ENCODE data around the gene GRAMD1A. TPM values are rescaled to one million over a fixed set of nuclear protein-coding genes. Genes with fewer than 3 reads are reported as not detected.

Gene GRAMD1A
- total RNA-seq, 1 experiment from 2014 or later, result 75.4 TPM

- ATAC-seq, result no peak
- BruUV-seq (replicated peaks), result no TSS peak
- H3K27me3 ChIP-seq (ENCODE audit: insufficient read depth, low read length), result no peaks in the 10 kb centered on the region
- no peak overlapping the region for H3K4me3 ChIP-seq (replicated peaks in 1 of 2; ENCODE audit: low read depth in 1 of 2, low read length in 2 of 2)
- intact Hi-C loops (cut with micrococcal nuclease), result no loop called here
- H3K9ac ChIP-seq (ENCODE audit: low read length), result no peak overlapping the region
- H2AFZ ChIP-seq (ENCODE audit: low read depth, low read length, poor library complexity, severe bottlenecking), result no peak overlapping the region
- no peak for TF ChIP-seq CBX3 (IDR thresholded peaks at IDR 0.05; ENCODE audit: low read depth)
- TF ChIP-seq ZFX (IDR thresholded peaks at IDR 0.05), result no peak
- no peak for TF ChIP-seq EZH2phosphoT487 (IDR thresholded peaks at IDR 0.05; ENCODE audit: borderline replicate concordance)
- RAD21 ChIA-PET (ENCODE audit: low non-redundant PET in 1 of 2, low total read pairs in 2 of 2, uncharacterized antibody in 2 of 2, unreplicated experiment in 2 of 2), result no interaction called here
- H3K79me2 ChIP-seq (ENCODE audit: insufficient read depth, low read length), result no peaks in the 10 kb centered on the region
- POLR2A ChIA-PET, result interaction anchor here (1.7 kb wide), 1 partner anchor 12 kb away, joined by 5 read pairs; no protein-coding TSS in a partner anchor
- CTCF ChIA-PET, result interaction anchor here (1.6 to 3.3 kb wide), 4 partner anchors 11 to 87 kb away, joined by 3 to 25 read pairs (median 20); no protein-coding TSS in a partner anchor
- no peak for DNase-seq (ENCODE audit: low read depth, low spot score)
- H3K27ac ChIP-seq (ENCODE audit: low read depth, low read length), result no peak overlapping the region
- H3K4me2 ChIP-seq (ENCODE audit: low read length), result no peak overlapping the region
- H3K9me2 ChIP-seq (ENCODE audit: insufficient read depth), result no peaks in the 10 kb centered on the region
- H4K20me1 ChIP-seq (ENCODE audit: insufficient read depth), result no peaks in the 10 kb centered on the region
- H3K9me3 ChIP-seq (ENCODE audit: control insufficient read depth in 1 of 2, insufficient read depth in 1 of 2, low read depth in 1 of 2, low read length in 2 of 2), result no peaks in the 10 kb centered on the region
- H3K36me3 ChIP-seq (ENCODE audit: control insufficient read depth in 1 of 2, insufficient read depth in 2 of 2, low read length in 2 of 2), result no peaks in the 10 kb centered on the region
- peaks cover 0 to 8% of the 10 kb centered on the region in 2 experiments; a peak in 2 of 4 replicates for H3K4me1 ChIP-seq (ENCODE audit: control insufficient read depth in 1 of 2, insufficient read depth in 2 of 2, low read length in 2 of 2)
Measured at GRCh38 chr19:35054626-35055025, 54.5 kb downstream of the GRAMD1A start.

- no peak overlapping the region for H3K9ac ChIP-seq (ENCODE audit: low read length)
Measured at GRCh38 chr19:35055715-35056179, 55.6 kb downstream of the GRAMD1A start.

More at GRCh38 chr19:35055715-35056179, 55.6 kb downstream of the GRAMD1A start:
- POLR2A ChIA-PET, result interaction anchor here (0.7 to 1.7 kb wide), 3 partner anchors 11 to 501 kb away, joined by 3 to 5 read pairs (median 5); no protein-coding TSS in a partner anchor
- RAD21 ChIA-PET (ENCODE audit: low non-redundant PET in 1 of 2, low total read pairs in 2 of 2, uncharacterized antibody in 2 of 2, unreplicated experiment in 2 of 2), result no interaction called here
- CTCF ChIA-PET, result interaction anchor here (0.6 to 3.3 kb wide), 11 partner anchors 9 to 98 kb away, joined by 3 to 25 read pairs (median 5); partner anchors contain the start of gene FXYD5
- Histone ChIP-seq H3K27ac (ENCODE audit: low read depth, low read length) (no peak overlapping the region), H3K9me2 (ENCODE audit: insufficient read depth) (no peaks in the 10 kb centered on the region), H2AFZ (ENCODE audit: low read depth, low read length, poor library complexity, severe bottlenecking) (no peak overlapping the region), H3K9me3 (ENCODE audit: control insufficient read depth in 1 of 2, insufficient read depth in 1 of 2, low read depth in 1 of 2, low read length in 2 of 2) (no peaks in the 10 kb centered on the region), H3K4me3 (replicated peaks in 1 of 2; ENCODE audit: low read depth in 1 of 2, low read length in 2 of 2) (no peak overlapping the region), H3K79me2 (ENCODE audit: insufficient read depth, low read length) (no peaks in the 10 kb centered on the region), H4K20me1 (ENCODE audit: insufficient read depth) (no peaks in the 10 kb centered on the region), H3K4me2 (ENCODE audit: low read length) (no peak overlapping the region), H3K27me3 (ENCODE audit: insufficient read depth, low read length) (no peaks in the 10 kb centered on the region), H3K4me1 (ENCODE audit: control insufficient read depth in 1 of 2, insufficient read depth in 2 of 2, low read length in 2 of 2) (peaks cover 0 to 8% of the 10 kb centered on the region in 2 experiments; a peak in 2 of 4 replicates), H3K36me3 (ENCODE audit: control insufficient read depth in 1 of 2, insufficient read depth in 2 of 2, low read length in 2 of 2) (no peaks in the 10 kb centered on the region)
- ATAC-seq (peak; percentile 99), DNase-seq (ENCODE audit: low read depth, low spot score) (no peak)
- intact Hi-C loops (cut with micrococcal nuclease), result no loop called here
- peak; percentile 69 to 88 (median 71) for TF ChIP-seq CTCF (IDR thresholded peaks at IDR 0.05 in 2 of 3, conservative IDR thresholded peaks at IDR 0.05 in 1 of 3; ENCODE audit: borderline replicate concordance in 1 of 3, insufficient read depth in 1 of 3, low read depth in 2 of 3, low read length in 2 of 3)
- peak; percentile 70 for TF ChIP-seq RAD21 (IDR thresholded peaks at IDR 0.05; ENCODE audit: low read depth)
- TF ChIP-seq ELF1 (IDR thresholded peaks at IDR 0.05; ENCODE audit: borderline replicate concordance, low read depth), result no peak
- no TSS peak for BruUV-seq (replicated peaks)
